Retinal pigment epithelial cell (primary cell): Measurements from ENCODE around the gene USP32.
"Not testable (repeated sequence)": the region's sequence is repeated elsewhere in the genome, so short reads cannot be mapped to it uniquely, and the experiment has no call there.

Source experiments
- DNase-seq: peaks from one replicate; pipeline ENCODE4 v3.0.0-alpha.2; 2010; ENCODE audit warnings: low read depth
- H3K4me3 ChIP-seq: 2 replicates; pipeline ENCODE4 v1.5.1; 2011; ENCODE audit warnings: mild to moderate bottlenecking, low read length, control low read depth, moderate library complexity
- CTCF ChIP-seq: conservative IDR thresholded peaks from 2 replicates; pipeline ENCODE4 v1.5.1; 2011; ENCODE audit warnings: low read depth, low read length, control low read depth, inconsistent platforms

The USP32 gene

DNA sequence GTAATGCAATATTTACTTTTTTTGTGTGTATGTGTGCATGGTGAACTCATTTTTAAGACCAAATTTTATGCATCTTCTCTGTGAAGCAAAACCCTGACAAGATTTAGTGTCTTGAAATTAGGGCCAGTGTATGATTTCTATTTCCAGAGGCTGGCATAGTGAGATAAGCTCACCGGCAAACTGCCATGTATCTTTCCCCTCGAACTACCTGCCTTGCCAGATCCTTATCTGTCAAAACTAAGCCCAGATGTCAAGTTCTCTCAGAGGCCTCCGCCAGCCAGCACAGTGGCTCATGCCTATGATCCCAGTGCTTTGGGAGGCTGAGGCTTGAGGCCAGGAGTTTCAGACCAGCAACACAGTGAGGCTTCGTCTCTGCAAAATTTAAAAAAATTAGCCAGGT, 10.0 kb downstream of the USP32 start:
- DNase-seq, result no peak
- no peak for TF ChIP-seq CTCF

DNA sequence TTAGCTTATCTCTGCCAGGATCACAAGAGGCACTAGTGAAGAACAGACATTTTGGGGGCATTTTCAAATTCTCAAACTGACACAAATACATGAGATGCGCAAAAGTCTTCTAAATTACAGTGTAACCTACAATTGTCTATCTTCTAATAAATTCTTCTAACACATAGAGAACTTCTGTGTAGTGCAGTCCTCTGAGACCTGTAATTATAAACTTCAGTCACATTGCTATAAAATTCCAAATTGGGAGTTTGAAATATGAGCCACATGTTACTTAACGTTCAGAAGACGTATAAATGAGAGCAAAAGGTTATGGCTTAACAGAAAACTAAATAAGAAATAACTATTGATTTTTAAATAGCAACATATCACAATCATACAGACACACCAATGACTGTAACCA, 12.5 kb downstream of the USP32 start:
- DNase-seq, H3K4me3 ChIP-seq: not testable (repeated sequence)

More for the DNA sequence above, 10.0 kb downstream of the USP32 start:
- no peak overlapping the region for H3K4me3 ChIP-seq

DNA sequence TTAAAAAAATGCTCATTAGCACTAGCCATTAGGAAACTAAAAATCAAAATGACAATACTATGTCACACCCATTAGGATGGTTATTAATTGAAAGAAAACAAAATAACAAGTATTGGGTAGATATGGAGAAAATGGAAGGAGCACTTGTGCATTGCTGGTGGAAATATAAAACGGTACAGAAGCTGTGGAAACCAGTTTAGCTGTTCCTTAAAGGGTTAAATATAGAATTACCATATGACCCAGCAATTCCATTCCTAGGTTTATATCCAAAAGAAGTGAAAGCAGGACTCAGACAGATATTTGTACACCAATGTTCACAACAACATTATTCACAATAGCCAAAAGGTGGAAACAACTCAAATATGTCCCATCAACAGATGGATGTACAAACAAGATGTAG, 13.7 kb downstream of the USP32 start:
- DNase-seq, H3K4me3 ChIP-seq: not testable (repeated sequence)

GRCh38 chr17:60372790-60373483, 19.0 kb downstream of the USP32 start:
- no peak overlapping the region for H3K4me3 ChIP-seq
- TF ChIP-seq CTCF, result no peak
- DNase-seq, result no peak

- no peak for TF ChIP-seq CTCF
Measured at GRCh38 chr17:60371818-60372510, 20.0 kb downstream of the USP32 start.

GRCh38 chr17:60371416-60371815, 20.5 kb downstream of the USP32 start:
- DNase-seq, result no peak
- H3K4me3 ChIP-seq, result no peak overlapping the region
- TF ChIP-seq CTCF, result no peak

More at GRCh38 chr17:60371818-60372510, 20.0 kb downstream of the USP32 start:
- no peak overlapping the region for H3K4me3 ChIP-seq
- no peak for DNase-seq

DNA sequence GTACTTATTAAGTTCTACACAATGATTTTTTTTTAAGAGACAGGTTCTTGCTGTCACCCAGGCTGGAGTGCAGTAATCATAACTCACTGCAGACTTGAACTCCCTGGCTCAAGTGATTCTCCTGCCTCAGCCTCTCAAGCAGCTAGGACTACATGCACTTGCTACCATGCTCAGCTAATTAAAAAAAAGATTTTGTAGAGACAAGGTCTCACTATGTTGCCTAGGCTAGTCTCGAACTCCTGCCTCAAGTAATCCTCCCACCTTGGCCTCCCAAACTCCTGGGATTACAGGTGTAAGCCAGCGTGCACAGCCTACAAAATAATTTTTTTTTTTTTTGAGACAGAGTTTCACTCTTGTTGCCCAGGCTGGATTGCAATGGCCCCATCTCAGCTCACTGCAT, 22.2 kb downstream of the USP32 start:
- DNase-seq, result no peak
- H3K4me3 ChIP-seq, result no peak overlapping the region
- no peak for TF ChIP-seq CTCF

DNA sequence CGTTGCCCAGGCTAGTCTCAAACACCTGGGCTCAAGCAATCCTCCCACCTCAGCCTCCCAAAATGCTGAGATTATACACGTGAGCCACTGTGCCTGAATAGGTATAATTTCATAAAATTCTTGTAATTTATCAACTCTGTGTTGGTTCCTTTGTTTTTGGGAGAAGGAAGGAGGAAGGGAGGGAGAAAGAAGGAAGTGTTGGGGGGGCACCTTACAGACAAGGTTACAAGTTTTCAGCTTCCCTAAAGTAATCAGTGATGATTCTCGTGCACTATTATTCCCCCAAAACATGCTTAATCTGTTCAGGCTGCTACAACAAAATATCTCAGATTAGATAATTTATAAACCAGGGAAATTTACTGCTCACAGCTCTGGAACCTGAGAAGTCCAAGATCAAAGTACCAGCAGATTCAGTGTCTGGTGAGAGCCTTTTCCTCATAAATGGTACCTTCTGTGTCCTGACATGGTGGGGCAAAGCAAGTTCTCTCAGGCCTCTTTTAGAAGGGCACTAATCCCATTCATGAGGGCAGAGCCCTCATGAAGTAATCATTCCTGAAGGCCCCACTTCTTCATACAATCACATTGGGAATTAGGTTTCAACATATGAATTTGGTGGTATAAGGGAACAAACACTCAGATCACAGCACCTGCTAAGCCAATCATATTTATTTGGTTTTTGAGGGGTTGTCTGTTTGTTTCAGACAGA, 28.1 kb downstream of the USP32 start:
- no peak for DNase-seq
- H3K4me3 ChIP-seq, result no peak overlapping the region
- TF ChIP-seq CTCF, result no peak
